GM19043 (cell line): Measurements from ENCODE around the gene CES3.
"Not testable (repeated sequence)": the region's sequence is repeated elsewhere in the genome, so short reads cannot be mapped to it uniquely, and the experiment has no call there.

Experiments
- ATAC-seq: cut with Tn5 transposase; IDR thresholded peaks from one replicate; pipeline ENCODE4 v1.9.1; 2021; ENCODE audit warnings: low read depth; ENCODE audit not compliant: unreplicated experiment

The CES3 gene

GRCh38 chr16:66961914-66962313 lies 848 bp downstream of the CES3 start:
- no peak for ATAC-seq

- ATAC-seq: no peak
These were observed 3.0 kb downstream of the CES3 start for GRCh38 chr16:66964049-66964448.

- no peak for ATAC-seq
These were observed 7.8 kb downstream of the CES3 start for GRCh38 chr16:66968847-66969246.

- no peak for ATAC-seq
These were observed 10.0 kb downstream of the CES3 start for GRCh38 chr16:66970775-66971720.

GRCh38 chr16:66972983-66973382 lies 11.9 kb downstream of the CES3 start:
- ATAC-seq: no peak

- no peak for ATAC-seq
These were observed 12.7 kb downstream of the CES3 start for GRCh38 chr16:66973716-66974115.

- not testable (repeated sequence) for ATAC-seq
These were observed 13.3 kb downstream of the CES3 start for GRCh38 chr16:66974156-66974931.

GRCh38 chr16:66974932-66975246 lies 13.8 kb downstream of the CES3 start:
- ATAC-seq: not testable (repeated sequence)

GRCh38 chr16:66975302-66975893 lies 14.3 kb downstream of the CES3 start:
- ATAC-seq: no peak

- ATAC-seq: no peak
These were observed 15.7 kb downstream of the CES3 start for GRCh38 chr16:66976746-66977145.

- peak; percentile 79 for ATAC-seq
These were observed 16.5 kb downstream of the CES3 start for GRCh38 chr16:66977341-66978113.

GRCh38 chr16:66979011-66979717 lies 18.1 kb downstream of the CES3 start:
- no peak for ATAC-seq

- no peak for ATAC-seq
These were observed 22.0 kb downstream of the CES3 start for GRCh38 chr16:66983033-66983432.

GRCh38 chr16:66984892-66985311 lies 23.8 kb downstream of the CES3 start:
- ATAC-seq: no peak

- no peak for ATAC-seq
These were observed 25.5 kb downstream of the CES3 start for GRCh38 chr16:66986559-66986958.

GRCh38 chr16:66988197-66988788 lies 27.2 kb downstream of the CES3 start, which contains the start of gene CES4A:
CES4A (plus strand) TSS chr16:66988589; CDS start chr16:66988773, 184 bp downstream.
- ATAC-seq: no peak

GRCh38 chr16:66991545-66992077 lies 30.5 kb downstream of the CES3 start:
- no peak for ATAC-seq

- ATAC-seq: not testable (repeated sequence)
These were observed 32.5 kb downstream of the CES3 start for GRCh38 chr16:66993558-66993957.

GRCh38 chr16:66996324-66996982 lies 35.4 kb downstream of the CES3 start:
- no peak for ATAC-seq
